NCI-H2196 (cell line): ENCODE measurements around the gene ZNF341.

Source experiments
- DNase-seq: peaks from one replicate; lab custom pipeline; 2025; ENCODE audit not compliant: unreplicated experiment; lab: John Stamatoyannopoulos, UW

The ZNF341 gene

DNA sequence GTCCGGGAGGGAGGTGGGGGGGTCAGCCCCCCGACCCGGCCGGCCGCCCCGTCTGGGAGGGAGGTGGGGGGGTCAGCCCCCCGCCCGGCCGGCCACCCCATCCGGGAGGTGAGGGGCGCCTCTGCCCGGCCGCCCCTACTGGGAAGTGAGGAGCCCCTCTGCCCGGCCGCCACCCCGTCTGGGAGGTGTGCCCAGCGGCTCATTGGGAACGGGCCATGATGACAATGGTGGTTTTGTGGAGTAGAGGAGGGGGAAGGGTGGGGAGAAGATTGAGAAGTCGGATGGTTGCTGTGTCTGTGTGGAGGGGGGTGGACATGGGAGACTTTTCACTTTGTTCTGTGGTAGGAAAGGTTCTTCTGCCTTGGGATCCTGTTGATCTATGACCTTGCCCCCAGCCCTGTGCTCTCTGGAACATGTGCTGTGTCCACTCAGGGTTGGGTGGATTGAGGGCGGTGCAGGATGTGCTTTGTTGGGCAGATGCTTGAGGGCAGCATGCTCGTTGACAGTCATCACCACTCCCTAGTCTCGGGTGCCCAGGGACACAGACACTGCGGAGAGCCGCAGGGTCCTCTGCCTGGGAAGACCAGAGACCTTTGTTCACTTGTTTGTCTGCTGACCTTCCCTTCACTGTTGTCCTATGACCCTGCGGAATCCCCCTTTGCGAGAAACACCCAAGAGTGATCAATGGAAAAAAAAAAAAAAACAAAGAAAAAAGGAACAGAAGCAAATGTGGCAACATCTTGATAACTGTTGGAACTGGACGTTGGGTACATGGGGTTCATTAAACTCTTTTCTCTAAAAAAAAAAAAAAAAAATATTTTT is 30.0 kb upstream of the ZNF341 start:
- no peak for DNase-seq

DNA sequence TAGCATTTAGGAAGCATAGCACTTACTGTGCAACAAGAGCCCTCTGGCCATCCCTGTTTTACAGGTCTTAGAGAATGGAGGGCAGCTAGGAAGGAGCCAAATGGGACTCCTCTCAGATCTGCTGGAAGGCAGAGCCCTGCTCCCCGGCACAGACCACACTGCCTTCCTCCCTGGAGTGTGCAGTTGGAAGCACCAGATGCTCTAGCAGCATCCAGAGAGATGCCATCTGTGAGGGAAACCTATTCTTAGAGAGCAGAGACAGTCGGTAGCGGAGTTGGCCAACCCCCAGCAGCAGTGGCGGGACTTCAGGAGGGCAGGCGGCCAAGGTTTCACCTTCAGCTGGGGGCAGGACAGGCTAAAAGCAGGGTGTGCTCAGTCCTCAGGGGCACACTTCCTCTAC is 28.9 kb upstream of the ZNF341 start:
- DNase-seq, result peak; percentile 51

DNA sequence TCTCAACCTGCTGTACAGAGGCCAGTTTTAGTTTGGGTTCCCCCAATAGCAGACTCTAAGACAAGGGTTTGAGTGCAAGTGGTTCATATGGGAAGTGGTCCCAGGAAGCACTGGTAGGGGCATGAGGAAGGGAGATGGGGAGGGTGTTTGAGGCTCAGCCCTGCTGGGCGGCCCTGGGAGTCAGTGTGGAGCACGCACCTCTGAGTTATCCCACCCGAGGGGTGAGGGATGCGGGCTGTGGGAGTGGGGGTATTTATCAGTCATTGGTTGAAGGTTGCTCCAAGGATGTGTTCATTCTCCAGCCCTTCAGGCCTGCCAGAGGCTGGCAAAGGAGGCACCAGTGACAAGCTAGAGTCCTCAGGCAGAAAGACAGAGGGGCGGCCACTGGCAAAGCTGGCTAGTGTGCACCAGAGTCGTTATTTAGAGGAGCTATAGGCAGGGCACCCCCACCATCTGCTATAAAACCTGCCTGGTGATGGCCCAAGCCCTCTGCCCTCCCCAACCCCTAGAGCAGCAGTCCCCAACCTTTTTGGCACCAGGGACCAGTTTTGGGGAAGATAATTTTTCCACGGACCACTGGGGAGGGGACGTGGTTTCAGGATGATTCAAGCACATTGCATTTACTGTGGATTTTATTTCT is 28.2 kb upstream of the ZNF341 start:
- no peak for DNase-seq

DNA sequence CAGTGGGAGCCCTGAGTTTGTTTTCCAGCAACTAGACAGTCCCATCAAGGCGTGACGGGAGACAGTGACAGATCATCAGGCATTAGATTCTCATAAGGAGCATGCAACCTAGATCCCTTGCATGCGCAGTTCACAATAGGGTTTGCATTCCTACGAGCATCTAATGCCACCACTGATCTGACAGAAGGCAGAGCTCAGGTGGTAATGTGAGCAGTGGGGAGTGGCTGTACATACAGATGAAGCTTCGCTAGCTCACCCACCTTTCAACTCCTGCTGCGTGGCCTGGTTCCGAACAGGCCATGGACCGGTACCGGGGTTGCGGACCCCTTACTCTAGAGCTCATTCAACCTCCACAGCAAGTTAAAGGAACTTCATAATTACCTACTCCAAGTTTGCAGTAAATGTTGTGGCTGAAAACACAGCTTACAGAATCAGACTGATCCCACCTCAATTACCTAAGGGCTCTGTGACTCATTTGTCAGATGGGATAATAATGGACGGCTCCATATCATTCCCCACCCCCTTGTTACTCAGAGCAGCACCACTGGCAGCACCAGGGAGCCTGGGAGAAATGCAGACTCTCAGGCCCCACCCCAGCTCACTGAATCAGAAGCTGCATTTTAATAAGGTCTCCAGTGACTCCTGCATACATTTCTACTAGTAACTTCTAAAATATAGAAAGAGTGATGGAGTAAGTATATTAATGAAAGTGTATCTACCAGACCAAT is 27.4 kb upstream of the ZNF341 start:
- DNase-seq, result no peak

GRCh38 chr20:33707668-33708067 is 24.1 kb upstream of the ZNF341 start:
- DNase-seq, result no peak

GRCh38 chr20:33709398-33709797 is 22.4 kb upstream of the ZNF341 start:
- DNase-seq, result no peak

DNA sequence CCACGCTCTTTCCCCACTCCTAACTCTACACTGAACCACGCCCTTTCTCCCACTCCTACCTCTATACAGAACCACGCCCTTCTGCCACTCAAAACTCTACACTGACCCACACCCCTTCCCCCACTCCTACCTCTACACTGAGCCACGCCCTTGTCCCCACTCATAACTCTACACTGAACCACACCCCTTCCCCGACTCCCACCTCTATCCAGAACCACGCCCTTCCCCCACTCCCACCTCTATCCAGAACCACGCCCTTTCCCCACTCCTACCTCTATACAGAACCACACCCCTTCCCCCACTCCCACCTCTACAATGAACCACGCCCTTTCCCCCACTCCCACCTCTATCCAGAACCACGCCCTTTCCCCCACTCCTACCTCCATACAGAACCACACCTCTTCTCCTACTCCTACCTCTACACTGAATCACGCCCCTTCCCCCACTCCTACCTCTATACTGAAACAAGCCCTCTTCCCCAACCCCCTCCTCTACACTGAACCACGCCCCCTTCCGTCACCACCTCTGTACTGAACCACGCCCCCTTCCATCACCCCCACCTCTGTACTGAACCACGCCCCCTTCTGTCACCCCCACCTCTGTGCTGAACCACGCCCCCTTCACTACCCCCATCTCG is 21.8 kb upstream of the ZNF341 start:
- no peak for DNase-seq

DNA sequence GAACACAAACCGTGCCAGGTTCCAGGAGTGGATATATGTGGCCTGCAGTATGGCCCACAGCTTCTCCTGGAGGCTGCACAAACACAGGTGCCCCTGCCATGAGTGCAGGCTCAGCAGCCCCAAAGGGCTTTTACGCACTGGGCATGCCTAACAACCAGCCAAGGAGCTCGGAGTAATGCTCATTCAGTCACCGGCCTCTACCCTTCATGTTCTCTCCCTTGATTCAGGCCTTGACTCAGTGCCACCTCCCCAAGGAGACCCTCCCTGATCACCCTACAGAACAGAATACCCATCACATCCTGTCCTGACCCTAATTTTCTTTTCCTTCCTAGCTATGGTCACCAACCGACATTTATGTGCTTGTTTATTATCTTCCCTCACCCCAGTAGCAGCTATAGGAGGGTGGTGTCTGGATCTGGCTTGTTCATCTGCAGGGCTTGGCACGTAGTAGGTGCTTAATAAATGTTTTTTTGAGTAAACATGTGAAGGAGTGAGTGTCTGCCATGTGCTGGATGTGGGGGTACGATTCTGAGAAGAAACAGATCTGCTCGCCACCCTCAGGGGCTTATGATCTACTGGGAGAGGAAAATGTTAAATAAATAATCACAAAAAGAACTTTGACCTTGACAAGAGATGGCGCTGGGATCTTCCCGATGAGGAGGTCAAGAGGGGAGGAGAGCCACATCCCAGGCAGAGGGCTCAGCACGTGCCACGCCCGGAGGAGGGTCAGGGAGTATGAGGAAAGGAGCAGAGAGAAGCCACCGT is 20.9 kb upstream of the ZNF341 start:
- no peak for DNase-seq

DNA sequence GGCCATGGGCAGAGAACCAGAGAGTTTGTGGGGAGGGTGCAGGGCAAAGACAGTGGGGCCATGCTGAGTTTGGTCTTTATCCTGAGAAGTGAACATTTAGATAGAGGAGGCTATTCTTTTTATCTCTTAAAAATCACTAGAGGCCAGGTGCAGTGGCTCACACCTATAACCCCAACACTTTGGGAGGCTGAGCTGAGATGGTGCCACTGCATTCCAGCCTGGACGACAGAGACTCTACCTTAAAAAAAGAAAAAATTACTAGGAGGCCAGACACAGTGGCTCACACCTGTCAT is 20.4 kb upstream of the ZNF341 start:
- DNase-seq, result no peak

DNA sequence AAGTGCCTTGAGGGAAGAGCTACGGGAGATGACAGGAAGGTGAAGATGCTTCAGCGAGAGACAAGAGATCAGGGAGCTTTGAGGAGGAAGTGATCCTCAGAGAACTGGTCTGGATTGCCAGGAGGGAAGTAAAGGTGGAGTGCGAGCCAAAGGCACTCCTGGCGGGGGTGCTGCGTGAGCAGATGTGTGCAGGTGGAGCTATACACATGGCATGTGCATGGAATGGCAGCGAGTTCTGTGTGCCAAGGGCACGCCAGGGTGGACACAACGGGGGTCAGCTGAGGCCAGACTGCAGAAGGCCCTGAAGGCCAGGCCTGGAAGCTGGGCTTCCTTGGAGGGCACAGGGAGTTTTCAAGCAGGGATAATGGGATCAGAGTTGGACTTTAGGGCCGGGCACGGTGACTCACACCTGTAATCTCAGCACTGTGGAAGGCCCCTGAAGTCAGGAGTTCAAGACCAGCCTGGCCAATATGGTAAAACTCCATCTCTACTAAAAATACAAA is 17.9 kb upstream of the ZNF341 start:
- no peak for DNase-seq

DNA sequence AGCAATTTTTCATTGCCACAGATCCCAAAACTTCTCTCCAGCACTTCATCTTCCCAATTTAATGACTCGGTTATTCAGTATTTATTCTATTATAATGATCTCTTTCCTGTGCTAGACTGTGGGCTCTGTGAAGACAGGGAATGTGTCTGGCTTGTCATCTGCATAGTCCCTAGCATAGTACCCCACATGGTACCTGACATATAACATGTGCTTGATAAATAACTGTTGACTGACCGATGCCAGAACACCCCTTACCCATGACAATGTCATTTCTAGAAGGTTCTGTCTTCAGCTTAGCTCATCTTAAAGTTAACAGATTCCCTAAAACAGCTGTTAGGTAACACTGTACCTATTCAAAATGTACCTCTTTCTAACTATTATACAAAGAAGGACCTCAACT is 15.3 kb upstream of the ZNF341 start:
- DNase-seq, result no peak

- DNase-seq, result no peak
Measured at GRCh38 chr20:33719277-33719988, 12.4 kb upstream of the ZNF341 start.

DNA sequence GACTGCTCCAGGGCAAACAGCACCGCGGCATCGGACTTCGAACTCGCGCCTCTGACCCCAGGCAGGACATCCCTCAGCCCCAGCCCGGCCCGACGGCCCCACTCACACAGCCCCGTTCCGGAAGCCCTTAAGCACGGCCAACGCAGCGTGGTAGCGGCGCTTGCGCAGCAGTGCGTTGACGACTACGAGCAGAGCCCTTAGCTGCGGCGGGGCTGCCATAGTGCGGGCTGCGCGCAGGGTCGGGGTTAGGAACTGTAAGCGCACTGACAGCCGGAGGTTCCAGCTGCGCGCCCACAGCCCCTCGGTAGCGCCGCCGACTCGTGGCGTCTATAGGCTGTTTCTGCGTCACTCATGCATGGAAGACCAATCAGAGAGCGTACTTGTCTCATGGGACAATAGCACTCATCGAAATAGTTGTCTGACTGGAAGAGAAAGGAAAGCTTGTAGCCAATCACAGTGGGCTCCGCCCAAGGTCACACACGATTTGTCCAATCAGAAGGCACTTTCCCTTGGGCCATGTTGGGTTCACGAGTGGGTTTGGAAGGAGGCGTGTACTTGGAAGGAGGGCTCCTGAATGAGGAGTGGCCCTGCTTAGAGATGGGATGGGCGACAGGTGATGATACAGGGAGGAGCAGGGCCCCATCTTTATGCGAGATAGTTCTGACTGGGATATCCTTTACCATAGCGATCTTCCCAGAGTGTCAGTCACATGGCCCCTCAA is 11.6 kb upstream of the ZNF341 start, which contains the start of gene PXMP4:
PXMP4 (minus strand) TSS at position 322 of the 721 bp plus-strand sequence; CDS start at position 219, 103 bp downstream.
- peak; percentile 83 for DNase-seq

DNA sequence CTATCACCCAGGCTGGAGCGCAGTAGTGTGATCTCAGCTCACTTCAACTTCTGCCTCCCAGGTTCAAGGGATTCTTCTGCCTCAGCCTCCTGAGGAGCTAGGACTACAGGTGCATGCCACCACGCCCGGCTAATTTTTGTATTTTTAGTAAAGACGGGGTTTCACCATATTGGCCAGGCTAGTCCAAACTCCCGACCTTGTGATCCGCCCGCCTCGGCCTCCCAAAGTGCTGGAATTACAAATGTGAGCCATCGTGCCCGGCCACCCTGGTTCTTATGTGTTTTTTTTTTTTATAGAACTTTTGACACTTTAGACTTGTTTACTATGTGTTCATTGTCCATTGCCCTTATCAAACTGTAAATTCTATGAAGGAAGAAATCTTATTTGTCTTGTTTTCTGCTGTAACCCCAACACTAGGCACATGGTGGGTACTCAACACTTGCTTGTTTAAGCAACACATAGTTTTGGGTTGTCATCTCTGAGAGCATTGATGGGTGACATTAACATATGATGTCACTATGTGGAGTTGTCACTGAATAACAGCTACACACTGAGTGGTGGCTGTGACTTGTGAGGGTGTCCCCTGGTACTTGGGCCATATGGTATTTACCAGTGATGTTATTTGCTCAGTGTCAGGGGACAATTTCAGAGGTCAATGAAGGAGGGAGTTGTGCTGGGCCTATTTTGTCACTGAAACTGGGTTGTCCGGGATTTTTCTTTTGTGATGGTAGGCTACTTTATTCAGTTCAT is 10.2 kb upstream of the ZNF341 start:
- no peak for DNase-seq

DNA sequence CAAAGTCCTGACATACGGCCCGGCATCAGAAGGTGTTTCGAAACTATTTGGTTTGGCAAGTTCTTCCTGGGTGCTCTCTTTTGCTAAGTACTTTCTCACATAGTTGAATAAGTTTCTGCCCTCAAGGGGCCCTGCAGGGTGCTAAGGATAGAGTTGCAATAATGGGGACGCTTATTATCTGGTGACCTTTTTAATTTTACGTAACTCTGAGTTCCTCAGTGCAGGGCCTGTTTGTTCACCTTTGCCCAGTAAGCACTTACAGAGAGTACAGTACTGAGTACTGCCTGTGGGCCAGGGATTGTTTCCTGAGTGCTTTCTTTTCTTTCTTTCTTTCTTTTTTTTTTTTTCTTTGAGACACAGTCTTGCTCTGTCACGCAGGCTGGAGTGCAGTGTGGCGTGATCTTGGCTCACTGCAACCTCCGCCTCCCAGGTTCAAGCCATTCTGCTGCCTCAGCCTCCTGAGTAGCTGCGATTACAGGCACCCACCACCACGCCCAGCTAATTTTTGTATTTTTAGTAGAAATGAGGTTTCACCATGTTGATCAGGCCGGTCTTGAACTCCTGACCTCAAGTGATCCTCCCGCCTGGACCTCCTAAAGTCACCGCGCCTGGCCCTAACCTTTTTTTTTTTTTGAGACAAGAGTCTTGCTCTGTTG is 7.2 kb upstream of the ZNF341 start:
- no peak for DNase-seq

DNA sequence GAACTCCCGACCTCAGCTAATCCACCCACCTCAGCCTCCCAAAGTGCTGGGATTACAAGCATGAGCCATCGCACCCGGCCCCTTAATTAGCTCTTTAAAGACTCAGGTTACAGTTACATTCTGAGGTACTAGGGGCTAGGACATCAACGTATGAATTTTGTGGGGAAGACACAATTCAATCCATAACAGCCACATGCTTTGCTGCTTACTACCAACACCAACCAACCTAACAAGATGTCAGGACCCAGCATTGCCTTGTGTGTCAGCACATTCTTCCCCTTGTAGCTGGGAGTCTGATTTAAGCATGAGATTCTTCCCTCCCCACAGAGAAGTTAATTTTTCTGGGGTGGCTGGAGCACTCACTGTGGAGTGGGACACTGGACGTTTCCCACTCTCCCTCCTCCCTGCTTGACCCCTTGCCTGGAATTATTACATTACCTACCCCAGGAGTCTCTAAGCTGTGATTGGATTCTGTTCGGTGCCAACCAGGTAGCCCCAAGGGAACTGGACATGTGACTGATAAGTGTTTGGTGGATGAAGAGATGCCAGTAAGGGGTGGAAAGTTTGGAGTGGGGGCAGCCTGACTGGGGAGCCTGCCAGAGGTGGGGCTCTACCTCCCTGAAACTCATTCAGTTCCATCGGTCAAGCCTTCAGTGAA is 6.1 kb upstream of the ZNF341 start:
- no peak for DNase-seq

- no peak for DNase-seq
Measured at GRCh38 chr20:33727115-33727479, 4.7 kb upstream of the ZNF341 start.

DNA sequence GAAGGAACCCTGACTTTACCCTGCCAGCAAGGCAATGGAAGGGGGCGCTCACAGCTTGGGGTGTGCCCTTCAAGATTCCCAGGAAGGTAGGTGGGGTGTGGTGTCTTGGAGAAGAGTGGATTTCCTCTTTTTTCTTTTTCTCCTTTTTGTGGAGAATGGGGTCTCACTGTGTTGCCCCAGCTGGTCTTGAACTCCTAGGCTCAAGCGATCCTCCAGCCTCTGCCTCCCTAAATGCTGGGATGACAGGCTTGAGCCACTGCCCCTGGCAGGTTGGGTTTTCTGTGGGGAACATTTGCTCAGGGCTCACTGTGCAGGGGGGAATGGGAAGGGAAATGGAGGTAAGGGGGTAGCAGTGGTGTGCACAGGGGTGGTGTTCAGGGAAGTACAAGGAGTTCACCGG is 4.0 kb upstream of the ZNF341 start:
- no peak for DNase-seq
